GM12891 (cell line): Measurements from ENCODE around the gene MYMK.

Experiments
- POLR2A ChIP-seq: IDR thresholded peaks from 2 replicates; pipeline ENCODE4 v1.6.1; 2011; ENCODE audit warnings: low read depth, low read length, control low read depth
- POLR2AphosphoS5 ChIP-seq: IDR thresholded peaks from 2 replicates; pipeline ENCODE4 v1.6.1; 2011; ENCODE audit warnings: low read depth, low read length, control low read depth
- POU2F2 ChIP-seq: IDR thresholded peaks from 2 replicates; pipeline ENCODE4 v1.6.1; 2011; ENCODE audit warnings: low read depth, mild to moderate bottlenecking, control low read depth, low read length, moderate library complexity
- SPI1 ChIP-seq: IDR thresholded peaks from 2 replicates; pipeline ENCODE4 v1.6.1; 2011; ENCODE audit warnings: low read depth, low read length, control low read depth
- TAF1 ChIP-seq: IDR thresholded peaks from 2 replicates; pipeline ENCODE4 v1.6.1; 2011; ENCODE audit warnings: low read depth, low read length, control low read depth

DNA sequence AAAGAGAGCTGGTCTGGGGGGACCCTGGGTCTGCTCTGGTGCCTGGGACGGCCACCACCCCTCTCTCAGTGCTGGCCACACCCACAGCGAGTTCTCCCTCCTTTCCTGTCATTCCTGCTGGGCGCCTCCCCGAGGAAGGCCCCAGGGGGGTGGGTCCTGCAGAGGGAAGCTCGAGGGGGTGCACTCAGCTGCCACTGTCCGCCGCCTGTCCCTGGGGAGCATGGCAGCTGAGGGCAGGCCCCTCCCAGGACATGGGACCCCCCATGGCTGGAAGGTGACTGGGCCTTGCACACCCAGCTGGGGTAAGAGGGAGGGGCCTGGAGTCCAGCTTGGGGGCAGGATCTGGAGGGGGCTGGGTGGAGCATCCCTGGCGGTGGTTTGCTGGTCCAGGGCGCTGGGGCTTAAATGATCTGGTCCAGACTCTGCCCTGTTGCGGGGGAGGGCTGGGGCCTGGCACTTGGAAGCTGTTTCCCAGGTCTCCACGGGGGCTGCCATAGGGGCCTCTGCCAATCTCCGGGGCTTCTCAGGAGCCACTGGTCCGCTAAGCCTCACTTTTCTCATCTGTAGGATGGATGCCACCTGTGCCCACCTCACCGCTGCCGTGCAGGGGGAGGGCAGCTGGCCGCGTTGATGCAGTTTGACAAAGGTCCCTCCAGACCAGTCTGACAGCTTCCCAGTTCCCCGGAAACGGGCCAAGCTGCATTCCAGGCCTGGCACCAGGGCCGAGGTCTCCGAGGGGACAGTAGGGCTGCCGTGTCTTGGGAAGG is 39.9 kb downstream of the MYMK start:
- no peak for TF ChIP-seq POLR2A
- no peak for TF ChIP-seq TAF1
- TF ChIP-seq POLR2AphosphoS5, result no peak
- no peak for TF ChIP-seq SPI1
- no peak for TF ChIP-seq POU2F2
